HG02642 (cell line): ENCODE data around the gene RDX.
"Not testable (repeated sequence)": the region's sequence is repeated elsewhere in the genome, so short reads cannot be mapped to it uniquely, and the experiment has no call there.

Experiments used
- ATAC-seq: cut with Tn5 transposase; IDR thresholded peaks from one replicate; pipeline ENCODE4 v1.9.1; 2021; ENCODE audit warnings: mild to moderate bottlenecking; ENCODE audit not compliant: unreplicated experiment, poor library complexity

RDX gene

GRCh38 chr11:110306019-110306388 is 9.6 kb upstream of the RDX start:
- not testable (repeated sequence) for ATAC-seq

GRCh38 chr11:110305169-110306018 is 9.0 kb upstream of the RDX start:
- ATAC-seq: no peak

- ATAC-seq: no peak
Observed at GRCh38 chr11:110303414-110303826, 7.0 kb upstream of the RDX start.

GRCh38 chr11:110301577-110301976 is 5.2 kb upstream of the RDX start:
- ATAC-seq: no peak

- ATAC-seq: no peak
Observed at GRCh38 chr11:110301032-110301431, 4.6 kb upstream of the RDX start.

GRCh38 chr11:110299006-110299785 is 2.8 kb upstream of the RDX start:
- no peak for ATAC-seq

GRCh38 chr11:110298301-110298765 is 1.9 kb upstream of the RDX start:
- no peak for ATAC-seq

GRCh38 chr11:110297726-110298300 is 1.4 kb upstream of the RDX start:
- ATAC-seq: no peak

GRCh38 chr11:110297076-110297725 is 787 bp upstream of the RDX start:
- no peak for ATAC-seq

GRCh38 chr11:110295531-110296225 is 736 bp downstream of the RDX start:
- peak; percentile 66 for ATAC-seq

GRCh38 chr11:110295086-110295485 is 1.3 kb downstream of the RDX start:
- no peak for ATAC-seq

GRCh38 chr11:110294509-110294908 is 1.9 kb downstream of the RDX start:
- no peak for ATAC-seq

- no peak for ATAC-seq
Observed at GRCh38 chr11:110293389-110293788, 3.0 kb downstream of the RDX start.

- ATAC-seq: not testable (repeated sequence)
Observed at GRCh38 chr11:110292146-110292545, 4.3 kb downstream of the RDX start.

- no peak for ATAC-seq
Observed at GRCh38 chr11:110290591-110291334, 5.7 kb downstream of the RDX start.

GRCh38 chr11:110289472-110289871 is 6.9 kb downstream of the RDX start:
- ATAC-seq: no peak

- no peak for ATAC-seq
Observed at GRCh38 chr11:110287537-110287936, 8.9 kb downstream of the RDX start.

GRCh38 chr11:110286298-110287040 is 9.9 kb downstream of the RDX start:
- ATAC-seq: no peak

- ATAC-seq: no peak
Observed at GRCh38 chr11:110283862-110284261, 12.6 kb downstream of the RDX start.
